Measurements from ENCODE around the gene WNT9A.
A peak's percentile ranks its signal among the peaks of the same experiment; 100 is the strongest.
"Not testable (repeated sequence)": the region's sequence is repeated elsewhere in the genome, so short reads cannot be mapped to it uniquely, and the experiment has no call there.

Gene WNT9A, protein sequence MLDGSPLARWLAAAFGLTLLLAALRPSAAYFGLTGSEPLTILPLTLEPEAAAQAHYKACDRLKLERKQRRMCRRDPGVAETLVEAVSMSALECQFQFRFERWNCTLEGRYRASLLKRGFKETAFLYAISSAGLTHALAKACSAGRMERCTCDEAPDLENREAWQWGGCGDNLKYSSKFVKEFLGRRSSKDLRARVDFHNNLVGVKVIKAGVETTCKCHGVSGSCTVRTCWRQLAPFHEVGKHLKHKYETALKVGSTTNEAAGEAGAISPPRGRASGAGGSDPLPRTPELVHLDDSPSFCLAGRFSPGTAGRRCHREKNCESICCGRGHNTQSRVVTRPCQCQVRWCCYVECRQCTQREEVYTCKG

DNA sequence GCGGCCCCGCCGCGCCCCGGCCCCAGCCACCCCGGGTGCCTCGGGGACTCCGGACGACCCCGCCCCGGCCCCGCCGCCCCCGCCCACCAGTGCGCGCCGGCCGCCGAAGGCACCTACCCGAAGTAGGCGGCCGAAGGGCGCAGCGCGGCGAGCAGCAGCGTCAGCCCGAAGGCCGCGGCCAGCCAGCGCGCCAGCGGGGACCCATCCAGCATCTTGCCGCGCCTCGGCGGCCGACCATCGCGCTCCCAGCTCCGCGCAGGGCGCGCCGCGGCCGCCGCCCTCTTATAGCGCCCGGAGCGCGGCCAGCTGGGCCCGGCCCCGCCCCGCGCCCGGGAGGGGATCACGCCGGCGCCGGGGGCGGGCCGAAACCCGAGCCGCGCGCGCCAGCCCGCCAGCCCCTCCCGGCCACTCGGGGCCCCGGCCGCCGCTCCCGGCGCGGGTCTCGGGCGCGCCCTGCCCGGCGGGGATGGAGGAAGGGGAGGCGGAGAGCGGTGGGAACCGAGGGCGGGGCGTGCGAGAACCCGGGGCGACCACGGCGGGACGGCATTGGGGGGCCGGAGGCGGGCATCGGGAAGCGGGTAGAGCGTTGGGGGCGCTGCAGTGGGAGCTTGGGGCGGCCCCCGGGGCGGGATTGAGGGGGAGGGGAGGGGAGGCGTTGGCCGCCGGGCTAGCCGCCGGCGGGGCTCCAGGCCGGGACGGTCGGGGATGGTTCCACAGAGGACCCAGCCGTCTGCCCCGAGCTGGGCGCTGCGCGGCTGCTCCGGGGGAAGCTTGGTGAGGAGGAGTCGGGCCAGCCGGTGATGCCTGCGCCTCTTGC is at the start of gene WNT9A:
WNT9A (minus strand) TSS at position 257 of the 817 bp plus-strand sequence; CDS start at position 212, 45 bp downstream.
- DNase-seq (ENCODE audit: low read depth, low spot score), result peak; percentile 22
- in situ Hi-C loops (cut with HindIII; ENCODE audit: low sequenced_read_pairs), result no loop called here
- TF ChIP-seq, protein P1, sequence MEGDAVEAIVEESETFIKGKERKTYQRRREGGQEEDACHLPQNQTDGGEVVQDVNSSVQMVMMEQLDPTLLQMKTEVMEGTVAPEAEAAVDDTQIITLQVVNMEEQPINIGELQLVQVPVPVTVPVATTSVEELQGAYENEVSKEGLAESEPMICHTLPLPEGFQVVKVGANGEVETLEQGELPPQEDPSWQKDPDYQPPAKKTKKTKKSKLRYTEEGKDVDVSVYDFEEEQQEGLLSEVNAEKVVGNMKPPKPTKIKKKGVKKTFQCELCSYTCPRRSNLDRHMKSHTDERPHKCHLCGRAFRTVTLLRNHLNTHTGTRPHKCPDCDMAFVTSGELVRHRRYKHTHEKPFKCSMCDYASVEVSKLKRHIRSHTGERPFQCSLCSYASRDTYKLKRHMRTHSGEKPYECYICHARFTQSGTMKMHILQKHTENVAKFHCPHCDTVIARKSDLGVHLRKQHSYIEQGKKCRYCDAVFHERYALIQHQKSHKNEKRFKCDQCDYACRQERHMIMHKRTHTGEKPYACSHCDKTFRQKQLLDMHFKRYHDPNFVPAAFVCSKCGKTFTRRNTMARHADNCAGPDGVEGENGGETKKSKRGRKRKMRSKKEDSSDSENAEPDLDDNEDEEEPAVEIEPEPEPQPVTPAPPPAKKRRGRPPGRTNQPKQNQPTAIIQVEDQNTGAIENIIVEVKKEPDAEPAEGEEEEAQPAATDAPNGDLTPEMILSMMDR (IDR thresholded peaks at IDR 0.05; ENCODE audit: low read depth, low read length), result no peak
- peak within 1 kb of the TSS; percentile 50 for H3K4me3 ChIP-seq (ENCODE audit: low read depth, low read length)

DNA sequence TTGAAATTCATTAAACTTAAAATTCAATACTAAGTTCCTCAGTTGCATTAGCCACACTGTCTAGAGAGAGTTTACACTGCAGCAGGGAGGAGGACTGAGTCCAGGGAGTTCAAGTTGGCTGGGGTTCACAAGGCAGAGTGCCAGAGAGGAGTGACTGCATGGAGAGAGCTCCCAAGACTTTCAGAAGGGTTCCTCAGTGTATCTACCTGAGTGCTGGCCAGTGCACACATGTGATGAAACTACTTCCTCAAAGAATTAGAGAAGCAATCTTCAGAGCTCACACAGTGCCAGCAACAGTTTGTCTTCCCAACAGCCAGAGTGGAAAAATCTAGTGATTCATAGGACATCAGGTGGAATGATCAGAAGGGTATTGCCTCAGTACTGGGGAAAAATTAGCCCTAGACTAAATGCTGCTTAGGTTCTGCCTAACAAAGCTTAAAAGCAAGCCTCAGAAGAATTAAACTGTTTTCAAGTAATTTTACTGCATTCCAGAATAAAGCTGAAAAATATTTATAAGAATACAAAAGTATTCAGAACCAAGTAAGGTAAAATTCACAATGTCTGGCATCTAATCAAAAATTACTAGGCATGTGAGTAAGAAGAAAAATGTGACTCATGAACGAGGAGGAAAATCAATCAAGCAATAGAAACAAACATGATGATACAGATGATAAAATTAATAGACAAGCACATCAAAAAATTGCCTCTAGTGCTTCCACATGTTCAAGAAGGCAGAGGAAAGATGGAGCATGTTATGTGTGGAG is 48.6 kb upstream of the WNT9A start:
- DNase-seq (ENCODE audit: low read depth, low spot score), result no peak
- no peak overlapping the region for H3K4me3 ChIP-seq (ENCODE audit: low read depth, low read length)
- in situ Hi-C loops (cut with HindIII; ENCODE audit: low sequenced_read_pairs), result no loop called here
- TF ChIP-seq, protein P1 (IDR thresholded peaks at IDR 0.05; ENCODE audit: low read depth, low read length), result no peak

DNA sequence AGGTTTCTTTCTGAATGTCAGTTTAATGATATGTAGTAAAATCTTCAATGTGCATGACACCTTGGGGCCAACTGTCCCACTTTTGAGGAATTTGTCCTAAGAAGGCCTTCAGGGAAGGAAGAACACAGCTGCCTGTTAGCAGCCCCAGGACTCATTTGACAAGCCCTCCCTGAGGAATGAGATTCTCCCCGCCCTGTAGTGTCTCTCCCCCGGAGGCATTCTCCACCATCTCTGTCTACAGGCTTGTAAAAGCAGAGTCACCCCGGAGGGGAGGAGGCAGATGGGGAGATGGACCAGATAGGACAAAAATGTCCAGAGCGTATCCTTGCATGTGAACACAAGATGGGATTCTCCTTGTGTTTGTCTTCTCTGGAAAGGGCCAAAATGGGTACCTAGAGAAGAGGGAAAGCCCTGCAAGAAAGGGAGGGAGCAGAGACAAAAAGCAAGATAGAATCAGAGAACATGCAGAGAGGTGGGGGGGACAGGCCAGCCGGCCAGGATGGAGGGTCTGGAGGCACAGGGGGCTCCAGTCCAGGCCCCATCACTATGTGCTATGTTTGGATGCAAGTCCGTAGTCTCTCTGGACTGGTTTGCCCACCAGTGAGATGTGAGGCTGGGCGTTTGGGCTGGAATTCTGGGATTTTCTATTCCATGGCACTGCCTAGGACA is 47.0 kb upstream of the WNT9A start:
- no peak for DNase-seq (ENCODE audit: low read depth, low spot score)
- H3K4me3 ChIP-seq (ENCODE audit: low read depth, low read length), result no peak overlapping the region
- in situ Hi-C loops (cut with HindIII; ENCODE audit: low sequenced_read_pairs), result no loop called here
- TF ChIP-seq, protein P1 (IDR thresholded peaks at IDR 0.05; ENCODE audit: low read depth, low read length), result no peak

DNA sequence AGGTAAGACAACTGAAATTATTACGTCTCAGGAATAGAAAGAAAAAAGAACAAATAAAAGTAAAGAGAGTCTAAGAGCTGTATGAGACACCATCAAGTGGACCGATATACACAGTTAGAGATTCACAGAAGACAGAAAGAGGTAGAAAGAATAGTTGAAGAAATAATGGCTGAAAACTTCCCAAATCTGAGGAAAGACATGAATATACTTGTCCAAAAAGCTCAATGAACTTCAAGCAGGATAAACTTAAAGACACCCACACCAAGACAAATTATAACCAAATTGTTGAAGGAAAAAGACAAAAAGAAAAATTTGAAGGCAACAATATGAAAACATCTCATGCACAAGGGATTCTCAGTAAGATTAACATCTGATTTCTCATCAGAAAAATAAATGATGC is 39.4 kb upstream of the WNT9A start:
- no peak overlapping the region for H3K4me3 ChIP-seq (ENCODE audit: low read depth, low read length)
- TF ChIP-seq, protein P1 (IDR thresholded peaks at IDR 0.05; ENCODE audit: low read depth, low read length), result no peak
- in situ Hi-C loops (cut with HindIII; ENCODE audit: low sequenced_read_pairs), result no loop called here
- no peak for DNase-seq (ENCODE audit: low read depth, low spot score)

DNA sequence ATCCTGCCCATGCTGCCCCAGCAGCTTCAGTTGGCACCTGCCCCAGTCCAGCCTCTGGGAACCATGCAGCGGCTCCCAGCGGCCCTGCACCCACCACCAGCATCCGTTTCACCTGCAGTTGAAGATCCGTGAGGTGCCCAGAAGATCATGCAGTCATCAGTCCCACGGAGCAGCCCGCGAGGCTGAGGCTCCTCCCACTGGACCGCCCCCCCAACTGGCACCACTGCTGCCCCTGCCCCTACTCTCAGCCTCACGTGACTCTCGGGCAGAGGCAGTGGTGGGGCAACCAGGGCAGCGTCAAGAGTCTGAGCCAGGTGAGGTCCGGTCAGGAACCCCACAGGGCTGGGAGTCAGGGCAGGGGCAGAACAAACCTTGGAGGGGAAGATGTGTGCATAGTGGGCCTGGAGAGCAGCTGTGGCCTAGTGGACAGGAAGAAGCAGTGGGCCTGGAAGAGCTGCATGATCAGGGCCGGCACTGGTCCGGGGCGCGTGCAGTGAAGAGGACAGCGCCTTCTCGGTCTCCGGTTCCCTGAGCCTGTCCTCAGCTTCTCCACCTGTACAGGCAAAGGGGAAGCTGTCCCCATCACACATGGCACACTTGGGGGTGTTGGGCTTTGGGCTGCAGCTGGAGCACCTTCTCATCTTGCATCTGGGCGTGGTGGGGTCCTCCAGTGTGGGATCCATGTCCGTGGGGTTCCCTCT is 28.0 kb upstream of the WNT9A start:
- H3K4me3 ChIP-seq (ENCODE audit: low read depth, low read length); DNase-seq (ENCODE audit: low read depth, low spot score); in situ Hi-C loops (cut with HindIII; ENCODE audit: low sequenced_read_pairs): not testable (repeated sequence)

DNA sequence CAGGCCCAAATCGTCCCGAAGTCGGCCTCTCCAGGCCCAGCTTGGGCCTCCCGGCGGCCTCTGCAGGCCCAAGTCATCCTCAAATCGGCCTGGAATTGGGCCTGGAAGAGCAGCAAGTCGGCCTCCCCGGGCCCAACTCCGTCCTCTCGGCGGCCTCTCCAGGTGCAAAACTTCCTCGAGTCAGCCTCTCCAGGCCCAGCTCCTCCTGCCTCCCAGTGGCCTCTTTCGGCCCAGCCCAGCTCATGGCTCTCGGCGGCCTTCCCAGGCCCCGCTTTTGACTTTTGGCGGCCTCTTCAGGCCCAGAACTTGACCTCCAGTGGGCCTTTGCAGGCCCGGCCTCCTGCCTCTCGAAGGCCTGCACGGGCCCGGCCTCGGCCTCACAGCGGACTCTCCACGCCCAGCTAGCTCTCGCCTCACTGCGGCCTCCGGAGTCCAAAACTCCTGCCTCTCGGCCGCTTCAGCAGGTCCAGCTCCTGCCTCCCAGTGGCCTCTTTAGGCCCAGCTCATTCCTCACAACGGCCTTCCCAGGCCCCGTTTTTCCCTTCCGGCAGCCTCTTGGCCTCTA is 26.1 kb upstream of the WNT9A start:
- DNase-seq (ENCODE audit: low read depth, low spot score); H3K4me3 ChIP-seq (ENCODE audit: low read depth, low read length); in situ Hi-C loops (cut with HindIII; ENCODE audit: low sequenced_read_pairs): not testable (repeated sequence)

DNA sequence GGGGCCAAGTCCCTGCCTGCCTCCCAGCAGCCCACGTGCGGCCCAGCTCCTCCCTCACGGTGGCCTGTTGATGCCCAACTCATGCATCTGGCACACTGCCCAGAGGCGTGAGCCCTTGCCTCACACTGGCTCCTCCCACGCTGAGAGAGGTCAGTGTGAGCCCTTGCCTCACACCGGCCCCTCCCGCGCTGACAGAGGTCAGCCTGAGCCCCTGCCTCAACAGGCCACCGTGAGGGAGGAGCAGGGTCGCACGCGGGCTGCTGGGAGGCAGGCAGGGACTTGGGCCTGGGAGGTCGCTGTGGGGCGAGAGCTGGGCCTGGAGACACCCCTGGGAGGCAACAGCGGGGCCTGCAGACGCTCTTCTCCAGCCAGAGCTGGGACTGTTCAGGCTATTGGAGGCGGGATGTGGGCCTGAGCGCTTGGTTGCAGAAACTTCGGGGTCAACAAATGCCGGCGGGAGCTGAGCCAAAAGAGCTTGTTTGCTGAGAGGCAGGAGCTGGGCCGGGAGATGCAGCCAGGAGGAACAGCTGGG is 25.2 kb upstream of the WNT9A start:
- DNase-seq (ENCODE audit: low read depth, low spot score); H3K4me3 ChIP-seq (ENCODE audit: low read depth, low read length); in situ Hi-C loops (cut with HindIII; ENCODE audit: low sequenced_read_pairs): not testable (repeated sequence)

DNA sequence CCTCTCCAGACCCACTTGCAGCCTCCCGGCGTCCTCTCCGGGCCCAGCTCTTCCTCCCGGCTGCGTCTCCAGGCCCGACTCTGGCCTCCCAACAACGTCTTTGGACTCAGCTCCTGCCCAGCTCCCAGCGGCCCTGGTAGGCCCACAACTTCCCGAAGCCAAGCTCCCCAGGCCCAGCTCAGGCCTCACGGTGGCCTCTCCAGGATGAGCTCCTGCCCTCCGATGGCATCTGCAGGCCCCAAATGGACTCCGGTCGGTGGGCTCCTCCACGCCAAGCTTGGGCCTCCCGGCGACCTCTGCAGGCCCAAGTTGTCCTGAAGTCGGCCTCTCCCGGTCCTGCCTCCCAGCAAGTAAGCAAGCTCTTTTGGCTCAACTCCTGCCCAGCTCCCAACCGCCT is 24.5 kb upstream of the WNT9A start:
- in situ Hi-C loops (cut with HindIII; ENCODE audit: low sequenced_read_pairs); DNase-seq (ENCODE audit: low read depth, low spot score); H3K4me3 ChIP-seq (ENCODE audit: low read depth, low read length): not testable (repeated sequence)

DNA sequence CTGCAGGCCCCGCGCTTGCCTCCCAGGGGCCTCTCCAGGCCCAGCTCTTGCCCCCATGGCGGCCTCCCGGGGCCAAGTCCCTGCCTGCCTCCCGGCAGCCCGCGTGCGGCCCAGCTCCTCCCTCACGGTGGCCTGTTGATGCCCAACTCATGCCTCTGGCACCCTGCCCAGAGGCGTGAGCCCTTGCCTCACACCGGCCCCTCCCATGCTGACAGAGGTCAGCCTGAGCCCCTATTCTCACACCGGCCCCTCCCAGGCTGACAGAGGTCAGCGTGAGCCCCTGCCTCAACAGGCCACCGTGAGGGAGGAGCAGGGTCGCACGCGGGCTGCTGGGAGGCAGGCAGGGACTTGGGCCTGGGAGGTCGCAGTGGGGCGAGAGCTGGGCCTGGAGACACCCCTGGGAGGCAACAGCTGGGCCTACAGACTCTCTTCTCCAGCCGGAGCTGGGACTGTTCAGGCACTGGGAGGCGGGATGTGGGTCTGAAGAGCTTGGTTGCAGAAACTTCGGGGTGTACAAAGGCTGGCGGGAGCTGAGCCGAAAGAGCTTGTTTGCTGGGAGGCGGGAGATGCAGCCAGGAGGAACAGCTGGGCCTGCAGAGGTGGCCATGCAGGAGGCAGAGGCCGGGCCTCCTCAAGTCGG is 24.0 kb upstream of the WNT9A start:
- in situ Hi-C loops (cut with HindIII; ENCODE audit: low sequenced_read_pairs); H3K4me3 ChIP-seq (ENCODE audit: low read depth, low read length); DNase-seq (ENCODE audit: low read depth, low spot score): not testable (repeated sequence)

DNA sequence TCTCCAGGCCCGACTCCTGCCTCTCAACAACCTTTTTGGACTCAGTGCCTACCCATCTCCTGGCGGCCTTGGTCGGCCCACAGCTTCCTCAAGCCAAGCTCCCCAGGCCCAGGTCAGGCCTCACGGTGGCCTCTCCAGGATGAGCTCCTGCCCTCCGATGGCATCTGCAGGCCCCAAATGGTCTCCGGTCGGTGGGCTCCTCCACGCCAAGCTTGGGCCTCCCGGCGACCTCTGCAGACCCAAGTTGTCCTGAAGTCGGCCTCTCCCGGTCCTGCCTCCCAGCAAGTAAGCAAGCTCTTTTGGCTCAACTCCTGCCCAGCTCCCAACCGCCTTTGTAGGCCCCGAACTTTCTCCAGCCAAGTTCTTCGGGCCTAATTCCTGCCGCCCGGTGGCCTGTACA is 23.5 kb upstream of the WNT9A start:
- in situ Hi-C loops (cut with HindIII; ENCODE audit: low sequenced_read_pairs); DNase-seq (ENCODE audit: low read depth, low spot score); H3K4me3 ChIP-seq (ENCODE audit: low read depth, low read length): not testable (repeated sequence)

All from astrocyte of the spinal cord (primary cell).